Dedifferentiated amniotic fluid mesenchymal stem cell (primary cell): ENCODE results near the gene USP14.
A peak's percentile ranks its signal among the peaks of the same experiment; 100 is the strongest.
"Not testable (repeated sequence)": the region's sequence is repeated elsewhere in the genome, so short reads cannot be mapped to it uniquely, and the experiment has no call there.

Experiments used
- DNase-seq: peaks from one replicate; pipeline ENCODE4 v3.0.0-alpha.2; 2016; ENCODE audit errors: extremely low spot score

USP14 gene

GRCh38 chr18:158128-159036, at the start of gene USP14:
Gene USP14 (plus strand): TSS chr18:158557. CDS start chr18:158699, 142 bp downstream.
- DNase-seq = peak; percentile 95

- not testable (repeated sequence) for DNase-seq
Measured at GRCh38 chr18:108665-109063, 49.7 kb upstream of the USP14 start.

- DNase-seq = not testable (repeated sequence)
Measured at GRCh38 chr18:109130-109921, 49.0 kb upstream of the USP14 start.

- not testable (repeated sequence) for DNase-seq
Measured at GRCh38 chr18:109922-110261, 48.5 kb upstream of the USP14 start.

- not testable (repeated sequence) for DNase-seq
Measured at GRCh38 chr18:110351-111201, 47.8 kb upstream of the USP14 start.

- peak; percentile 34 for DNase-seq
Measured at GRCh38 chr18:111306-112014, 46.9 kb upstream of the USP14 start.

GRCh38 chr18:112015-112733, 46.2 kb upstream of the USP14 start:
- not testable (repeated sequence) for DNase-seq

GRCh38 chr18:120539-121260, 37.7 kb upstream of the USP14 start:
- not testable (repeated sequence) for DNase-seq

GRCh38 chr18:135045-135444, 23.3 kb upstream of the USP14 start:
- no peak for DNase-seq

GRCh38 chr18:136433-136832, 21.9 kb upstream of the USP14 start:
- DNase-seq = no peak

- no peak for DNase-seq
Measured at GRCh38 chr18:137327-137726, 21.0 kb upstream of the USP14 start.

- no peak for DNase-seq
Measured at GRCh38 chr18:140670-141266, 17.6 kb upstream of the USP14 start.

GRCh38 chr18:142624-143296, 15.6 kb upstream of the USP14 start:
- DNase-seq = not testable (repeated sequence)

- DNase-seq = no peak
Measured at GRCh38 chr18:148841-149240, 9.5 kb upstream of the USP14 start.

- DNase-seq = no peak
Measured at GRCh38 chr18:154151-154550, 4.2 kb upstream of the USP14 start.

- DNase-seq = no peak
Measured at GRCh38 chr18:155688-156087, 2.7 kb upstream of the USP14 start.

- no peak for DNase-seq
Measured at GRCh38 chr18:156514-157230, 1.7 kb upstream of the USP14 start.

GRCh38 chr18:159037-159652, 788 bp downstream of the USP14 start:
- no peak for DNase-seq
